GM19025 (cell line): ENCODE data around the gene LPCAT3.

Experiments
- ATAC-seq: cut with Tn5 transposase; IDR thresholded peaks from one replicate; pipeline ENCODE4 v1.9.1; 2021; ENCODE audit warnings: mild to moderate bottlenecking, low read depth, moderate library complexity; ENCODE audit not compliant: unreplicated experiment

The LPCAT3 gene

GRCh38 chr12:6941782-6942181, 76.5 kb downstream of the LPCAT3 start:
- ATAC-seq: no peak

GRCh38 chr12:6941267-6941666, 77.0 kb downstream of the LPCAT3 start:
- ATAC-seq: no peak

- ATAC-seq: no peak
These were observed 79.1 kb downstream of the LPCAT3 start for GRCh38 chr12:6939191-6939540.

GRCh38 chr12:6938353-6939190, 79.7 kb downstream of the LPCAT3 start:
- ATAC-seq: no peak

GRCh38 chr12:6937481-6938352, 80.6 kb downstream of the LPCAT3 start:
- peak; percentile 96 for ATAC-seq

GRCh38 chr12:6936636-6937480, 81.4 kb downstream of the LPCAT3 start:
- no peak for ATAC-seq

- ATAC-seq: no peak
These were observed 82.1 kb downstream of the LPCAT3 start for GRCh38 chr12:6936194-6936635.

- no peak for ATAC-seq
These were observed 82.7 kb downstream of the LPCAT3 start for GRCh38 chr12:6935371-6936193.

- no peak for ATAC-seq
These were observed 84.2 kb downstream of the LPCAT3 start for GRCh38 chr12:6934110-6934509.

GRCh38 chr12:6932766-6933165, 85.5 kb downstream of the LPCAT3 start:
- ATAC-seq: no peak

- no peak for ATAC-seq
These were observed 88.5 kb downstream of the LPCAT3 start for GRCh38 chr12:6929466-6930452.

- ATAC-seq: no peak
These were observed 89.4 kb downstream of the LPCAT3 start for GRCh38 chr12:6928703-6929407.

- no peak for ATAC-seq
These were observed 90.1 kb downstream of the LPCAT3 start for GRCh38 chr12:6928022-6928702.

- no peak for ATAC-seq
These were observed 90.8 kb downstream of the LPCAT3 start, which contains the start of gene ATN1 for GRCh38 chr12:6927379-6928021. TSS of gene ATN1 (plus strand) at chr12:6927959. CDS start at chr12:6934002, 6,043 bp downstream.
